GM21576 (cell line): ENCODE data around the gene NALCN.
A peak's percentile ranks its signal among the peaks of the same experiment; 100 is the strongest.

Experiments used
- ATAC-seq: cut with Tn5 transposase; IDR thresholded peaks from one replicate; pipeline ENCODE4 v1.9.1; 2021; ENCODE audit warnings: mild to moderate bottlenecking, moderate library complexity; ENCODE audit not compliant: unreplicated experiment

Gene NALCN

DNA sequence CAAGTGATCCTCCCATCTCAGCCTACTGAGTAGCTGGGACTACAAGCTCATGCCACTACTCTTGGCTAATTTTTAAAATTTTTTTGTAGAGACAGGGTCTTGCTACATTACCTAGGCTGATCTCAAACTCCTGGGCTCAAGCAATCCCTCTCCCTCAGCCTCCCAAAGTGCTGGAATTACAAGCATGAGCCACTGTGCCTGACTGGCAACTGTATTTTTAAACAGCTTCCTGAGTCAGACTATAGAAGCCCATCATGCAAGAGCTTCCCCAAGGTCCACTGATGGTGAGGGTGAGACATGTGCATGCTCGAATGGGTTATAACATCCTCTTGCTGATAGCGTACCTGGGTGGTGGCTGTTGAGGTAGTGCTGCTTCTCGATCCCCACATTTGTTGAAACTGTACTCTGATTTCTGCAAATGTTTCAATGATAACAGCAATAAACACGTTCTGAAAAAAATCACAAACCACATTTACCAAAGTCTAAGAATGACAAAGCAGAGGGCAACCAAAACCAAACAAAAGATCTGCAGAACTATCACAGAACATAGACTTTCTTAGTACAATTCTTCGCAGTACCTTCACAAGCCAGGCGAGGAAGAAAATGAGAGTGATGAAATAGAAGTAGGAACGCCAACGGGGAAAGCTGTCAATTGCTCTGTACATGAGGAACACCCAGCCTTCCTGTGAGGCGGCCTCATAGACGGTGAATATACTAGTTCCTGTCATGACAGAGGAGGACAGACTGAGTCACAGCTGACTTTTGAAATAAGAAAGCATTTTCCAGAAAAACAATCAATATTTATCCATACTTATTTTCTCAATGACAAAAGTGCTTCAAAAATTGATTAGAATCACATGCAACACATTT, 124.4 kb downstream of the NALCN start:
- no peak for ATAC-seq

GRCh38 chr13:101291206-101291605, 125.1 kb downstream of the NALCN start:
- no peak for ATAC-seq

- no peak for ATAC-seq
Measured at GRCh38 chr13:101289764-101290163, 126.5 kb downstream of the NALCN start.

DNA sequence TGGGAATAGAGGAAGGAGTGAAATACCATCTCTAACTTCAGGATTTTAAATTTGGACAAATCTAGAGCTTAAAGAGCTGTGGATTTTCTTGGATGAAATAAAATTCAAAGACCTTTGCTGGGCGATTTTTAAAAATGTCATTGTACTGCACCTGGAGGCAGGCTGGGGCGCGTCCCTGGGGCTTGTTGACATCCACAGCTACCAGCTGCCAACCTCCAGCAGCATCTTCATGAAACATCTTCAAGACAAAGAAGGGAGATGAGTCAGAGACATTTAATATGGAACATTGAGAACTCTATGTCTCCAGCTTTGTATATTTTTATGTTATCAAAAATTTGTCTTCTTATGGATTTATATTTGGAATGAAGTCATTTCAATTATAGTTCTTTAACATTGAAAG, 132.5 kb downstream of the NALCN start:
- no peak for ATAC-seq

GRCh38 chr13:101272886-101273285, 143.4 kb downstream of the NALCN start:
- no peak for ATAC-seq

DNA sequence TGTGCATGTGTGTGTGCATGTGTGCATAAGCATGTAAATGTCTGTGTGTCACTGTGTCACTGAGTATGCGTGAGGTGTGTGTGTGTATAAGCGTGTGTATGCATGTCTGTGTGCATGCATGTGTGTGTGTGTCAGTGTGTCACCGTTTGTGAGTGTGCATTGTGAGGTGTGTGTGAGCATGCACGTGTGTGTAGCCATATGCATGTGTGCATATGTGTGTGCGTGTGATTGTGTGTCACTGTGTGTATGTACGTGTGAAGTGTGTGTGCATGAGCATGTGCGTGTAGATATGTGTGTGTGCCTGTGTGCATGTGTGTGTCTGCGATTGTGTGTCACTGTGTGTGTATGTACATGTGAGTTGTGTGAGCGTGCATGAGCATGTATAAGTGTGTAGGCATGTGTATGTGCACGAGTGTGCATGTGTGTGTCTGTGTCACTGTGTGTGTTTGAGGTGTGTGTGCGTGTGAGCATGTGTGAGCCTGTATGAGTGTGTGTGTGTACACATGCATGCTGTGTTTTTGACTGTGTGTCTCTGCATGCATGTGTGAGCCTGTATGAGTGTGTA, 144.5 kb downstream of the NALCN start:
- no peak for ATAC-seq

DNA sequence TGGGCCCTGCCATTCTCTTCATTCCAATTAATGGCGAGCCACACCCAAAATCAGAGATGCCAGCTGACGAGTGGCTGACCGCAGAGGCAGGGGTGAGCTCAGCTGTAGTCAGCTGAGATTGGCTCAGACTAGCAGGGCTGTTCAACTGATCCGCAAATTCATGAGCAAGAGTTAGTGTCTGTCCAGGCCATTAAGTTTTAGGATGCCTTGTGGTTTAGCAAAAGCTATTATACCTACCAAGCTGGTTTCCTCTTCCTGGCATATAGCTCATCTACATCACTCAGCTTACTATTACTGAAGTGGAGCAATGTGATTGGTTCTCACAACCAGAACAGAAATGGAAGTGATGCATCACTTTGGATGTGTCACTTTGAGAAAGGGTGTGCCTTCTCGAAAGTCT, 148.7 kb downstream of the NALCN start:
- ATAC-seq, result no peak

- ATAC-seq, result no peak
Measured at GRCh38 chr13:101265934-101266333, 150.4 kb downstream of the NALCN start.

GRCh38 chr13:101264931-101265330, 151.4 kb downstream of the NALCN start:
- ATAC-seq, result no peak

- ATAC-seq, result peak; percentile 53
Measured at GRCh38 chr13:101262306-101262705, 154.0 kb downstream of the NALCN start.

- no peak for ATAC-seq
Measured at GRCh38 chr13:101258509-101258908, 157.8 kb downstream of the NALCN start.

- peak; percentile 98 for ATAC-seq
Measured at GRCh38 chr13:101258071-101258470, 158.2 kb downstream of the NALCN start.

GRCh38 chr13:101248739-101249514, 167.4 kb downstream of the NALCN start:
- no peak for ATAC-seq

DNA sequence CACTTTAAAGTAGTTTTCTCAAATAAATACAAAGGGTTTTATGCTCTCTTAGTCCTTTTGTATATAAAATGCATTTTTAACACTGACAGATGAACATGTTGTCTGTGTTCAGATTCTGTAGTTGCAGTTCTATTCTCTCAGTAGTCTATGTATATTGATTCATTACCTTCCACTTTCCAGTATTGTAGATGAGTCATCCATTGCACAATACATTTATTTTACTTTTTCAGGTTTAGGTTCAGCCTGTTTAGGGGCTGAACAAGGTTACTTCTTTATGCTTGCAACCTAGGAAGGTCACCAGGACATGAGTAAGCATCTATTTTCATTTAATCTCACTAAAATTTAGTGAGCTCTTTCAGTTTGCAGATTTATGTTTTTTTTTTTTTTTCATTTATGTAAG, 173.6 kb downstream of the NALCN start:
- ATAC-seq, result no peak

- no peak for ATAC-seq
Measured at GRCh38 chr13:101238555-101238954, 177.8 kb downstream of the NALCN start.

GRCh38 chr13:101231751-101232428, 184.4 kb downstream of the NALCN start:
- ATAC-seq, result no peak

DNA sequence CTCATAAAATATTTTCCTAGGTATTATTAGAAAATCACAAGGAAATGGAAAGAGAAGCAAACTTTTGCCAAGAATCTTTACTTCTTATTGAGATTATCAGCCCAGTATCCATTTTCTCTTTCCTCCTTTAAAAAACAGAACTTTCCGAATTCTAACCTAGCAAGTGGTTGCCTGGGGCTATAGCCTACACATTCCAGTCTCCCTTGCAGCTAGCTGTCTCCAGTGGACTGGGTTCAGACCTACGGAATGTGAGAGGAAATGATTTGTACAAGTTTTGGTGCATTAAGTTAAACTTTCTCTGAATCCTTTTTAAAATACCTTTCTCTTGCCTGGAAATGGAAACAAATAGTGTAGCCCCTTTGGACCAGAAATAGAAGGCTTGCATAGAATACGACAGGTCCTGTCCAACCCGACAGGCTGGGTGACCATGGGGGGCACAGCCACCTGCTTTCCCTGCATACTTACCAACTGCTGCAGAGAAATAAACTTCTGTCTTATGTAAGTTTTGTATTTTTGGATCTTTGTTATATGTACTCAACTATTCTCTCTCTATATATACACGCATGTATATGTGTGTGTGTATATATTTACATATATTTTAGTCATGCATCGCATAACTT, 185.9 kb downstream of the NALCN start:
- no peak for ATAC-seq

GRCh38 chr13:101219609-101220265, 196.6 kb downstream of the NALCN start:
- ATAC-seq, result no peak

GRCh38 chr13:101218484-101218883, 197.8 kb downstream of the NALCN start:
- no peak for ATAC-seq

DNA sequence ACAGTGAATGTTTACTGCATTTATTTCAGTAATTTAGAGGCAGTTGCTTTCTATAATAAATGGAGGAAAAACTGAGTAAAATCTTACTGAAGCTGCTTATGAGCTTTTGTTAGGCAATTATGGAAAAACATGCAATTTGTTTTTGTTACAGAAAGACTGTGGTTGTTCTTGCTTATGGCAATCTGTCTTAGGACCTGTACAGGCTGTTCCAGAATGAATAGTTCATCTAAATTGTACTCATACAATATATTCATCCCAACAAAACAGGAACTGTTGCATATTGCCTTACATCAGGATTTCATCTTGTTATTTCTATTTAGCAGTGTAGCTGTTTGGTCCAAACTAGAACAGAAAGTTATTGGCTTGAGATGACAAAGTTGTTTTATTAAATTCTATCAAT, 199.2 kb downstream of the NALCN start:
- no peak for ATAC-seq
